ENCODE measurements around the gene NUDT22.
A peak's percentile ranks its signal among the peaks of the same experiment; 100 is the strongest.

NUDT22 gene

DNA sequence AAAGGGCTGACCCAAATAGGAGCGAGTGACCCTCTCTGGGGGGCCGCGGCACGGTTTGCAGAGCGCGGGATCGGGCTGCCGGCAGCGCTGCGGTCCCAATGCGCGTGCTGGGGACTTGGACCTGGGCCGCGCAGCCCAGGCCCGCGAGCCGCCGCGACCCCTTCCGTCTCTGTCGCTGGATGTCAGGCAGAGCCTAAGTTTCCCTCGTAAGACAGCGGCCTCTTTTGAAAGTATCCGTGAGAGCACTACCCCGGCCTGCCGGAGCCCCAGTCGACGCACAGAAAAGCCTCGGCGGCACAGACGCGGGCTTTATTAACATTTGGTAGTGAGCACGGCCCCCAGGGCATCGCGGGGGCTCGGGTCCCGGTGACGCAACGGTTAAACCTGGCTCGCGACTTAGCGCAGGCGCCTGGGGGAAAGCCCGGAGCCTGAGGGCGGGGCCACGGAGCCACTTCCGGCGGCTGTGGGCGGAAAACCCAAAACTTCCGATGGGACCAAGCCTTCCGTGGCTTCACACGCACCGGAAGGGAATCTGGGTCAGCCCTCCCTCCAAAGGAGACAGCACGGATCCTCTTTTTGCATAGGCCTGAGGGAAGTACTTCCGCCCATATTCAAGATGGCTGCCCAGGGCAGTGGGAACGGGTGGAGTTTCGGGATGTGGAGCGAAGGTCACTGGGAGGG, 43.6 kb downstream of the NUDT22 start:
- peak; percentile 96 for DNase-seq (ENCODE audit: low read depth in 2 of 2)

DNA sequence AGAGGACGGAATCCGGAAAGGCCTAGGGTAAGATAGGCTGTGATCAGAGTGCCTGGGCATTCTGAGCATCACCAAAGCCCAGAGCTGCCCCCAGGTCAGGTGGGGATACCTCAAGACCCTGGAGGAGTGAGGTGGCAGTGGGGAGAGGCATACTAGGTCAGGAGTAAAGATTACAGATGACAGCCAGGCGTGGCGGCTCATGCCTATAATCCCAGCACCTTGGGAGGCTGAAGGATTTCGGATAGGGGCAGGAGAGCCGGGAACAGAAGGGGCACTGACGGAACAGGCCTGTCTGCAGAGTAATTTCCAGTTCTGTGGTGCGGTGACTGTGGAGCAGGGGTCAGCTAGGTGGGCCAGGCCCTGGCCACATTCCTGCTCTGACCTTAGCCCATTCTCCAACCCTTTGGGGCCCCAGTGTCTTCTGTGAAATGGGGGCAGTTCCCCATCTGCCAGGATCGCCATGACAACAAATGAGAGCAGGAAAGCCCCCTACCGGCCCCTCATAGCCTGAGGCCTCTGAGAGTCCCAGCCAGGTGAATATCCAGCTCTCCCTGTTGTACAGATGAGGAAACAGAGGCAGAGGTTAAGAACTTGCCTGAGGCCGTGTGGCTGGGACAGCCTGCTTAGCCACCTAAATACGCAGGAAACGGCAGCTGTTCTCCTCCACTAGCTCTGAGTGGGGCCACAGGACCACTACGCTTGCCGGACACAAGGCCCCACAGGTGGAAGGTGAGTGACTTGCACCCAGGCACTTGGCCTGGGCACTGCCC, 49.1 kb downstream of the NUDT22 start:
- no peak for DNase-seq (ENCODE audit: low read depth in 2 of 2)

DNA sequence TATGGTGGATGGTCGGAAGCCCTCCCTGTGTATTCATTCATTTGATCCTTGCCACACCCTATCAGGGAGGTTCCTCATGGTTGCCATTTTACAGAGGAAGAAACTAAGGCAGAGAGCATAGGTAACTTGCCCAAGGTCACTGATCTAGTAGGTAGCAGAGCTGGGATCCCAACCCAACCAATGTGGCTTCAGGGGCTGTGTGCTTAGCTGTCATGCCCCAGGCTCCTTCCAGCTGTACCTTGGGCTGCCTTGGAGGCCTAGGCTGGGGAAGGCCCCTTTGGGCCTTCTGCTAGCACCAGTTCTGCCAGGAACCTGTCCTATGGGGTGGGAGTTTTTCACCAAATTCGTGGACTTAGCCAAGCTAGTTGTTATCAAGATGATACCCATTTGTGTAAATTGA, 49.8 kb downstream of the NUDT22 start:
- DNase-seq (ENCODE audit: low read depth in 2 of 2): no peak

DNA sequence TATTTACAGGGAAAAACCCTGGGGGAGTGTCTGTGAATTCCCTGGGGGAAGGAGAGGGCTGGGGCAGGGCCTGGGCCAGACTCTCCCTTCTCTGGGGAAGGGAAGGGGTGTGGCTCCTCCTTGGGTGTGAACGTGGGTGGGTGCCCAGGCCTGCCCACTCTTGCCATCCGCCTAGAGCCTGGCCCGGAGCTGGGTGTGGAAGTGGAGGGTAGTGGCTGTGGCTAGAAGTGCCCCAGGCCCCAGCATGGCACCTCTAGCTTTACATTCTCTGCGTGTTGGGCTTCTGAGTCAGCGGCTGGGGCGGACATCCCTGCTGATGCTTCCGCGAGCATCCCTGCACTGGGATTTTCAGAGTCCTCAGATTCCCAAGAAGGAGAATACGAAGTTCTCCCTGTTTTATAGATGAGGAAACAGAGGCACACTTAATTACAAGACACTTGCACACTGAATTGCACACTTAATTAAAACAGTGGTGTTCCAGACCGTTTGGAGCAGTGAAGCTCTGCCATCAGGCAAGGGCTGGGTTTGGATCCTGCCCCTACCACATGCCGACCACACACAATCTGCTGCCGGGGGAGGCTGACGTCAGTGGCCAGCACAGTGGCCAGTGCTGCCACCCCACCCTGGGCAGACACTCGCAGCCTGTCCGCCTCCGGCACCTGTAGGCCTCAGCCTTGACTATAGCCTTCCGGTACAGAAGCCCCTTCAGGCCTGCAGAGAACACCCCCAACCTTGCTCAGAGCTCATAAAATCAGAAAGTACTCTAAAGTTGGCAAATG, 50.8 kb downstream of the NUDT22 start:
- no peak for DNase-seq (ENCODE audit: low read depth in 2 of 2)

DNA sequence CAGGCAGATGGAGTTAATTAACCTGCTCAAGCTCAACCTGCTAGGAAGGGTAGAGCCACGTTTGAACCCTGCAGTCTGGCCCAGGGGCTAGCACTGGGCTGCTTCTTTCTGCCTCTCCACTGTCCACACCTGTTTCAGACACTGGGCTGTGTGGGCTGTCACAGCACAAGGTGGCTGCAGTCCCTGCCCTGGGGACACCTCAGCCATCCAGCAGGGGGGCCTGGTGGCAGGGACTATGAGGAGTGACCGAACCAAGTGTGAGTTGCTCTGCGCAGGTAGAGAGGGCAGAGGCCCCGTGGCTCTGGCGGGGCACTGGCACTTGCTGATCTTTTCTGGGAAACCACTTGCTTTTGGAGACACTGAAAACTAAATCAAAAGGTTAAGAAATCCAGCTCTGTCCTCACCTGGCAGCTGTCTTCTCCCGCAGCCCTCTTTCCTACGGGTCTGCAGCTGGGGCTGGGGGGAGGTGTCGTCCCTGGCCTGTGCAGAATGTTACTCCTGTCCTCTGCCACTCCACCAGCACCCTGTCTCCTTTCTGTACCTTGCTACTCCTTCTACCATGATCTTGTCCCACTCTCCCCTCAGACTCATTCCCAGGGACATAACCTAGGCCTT, 52.6 kb downstream of the NUDT22 start:
- no peak for DNase-seq (ENCODE audit: low read depth in 2 of 2)

Measured in stimulated activated CD8-positive, alpha-beta memory T cell treated with anti-CD3 and anti-CD28 coated beads, Interleukin-15, amount 100 ng/mL, for 4 hours (primary cell).